ENCODE measurements around the gene ADAMTS2.

- TF ChIP-seq POLR2A (IDR thresholded peaks at IDR 0.05; ENCODE audit: low read depth, low read length) (no peak), TAF1 (IDR thresholded peaks at IDR 0.05; ENCODE audit: low read depth, low read length) (no peak), POLR2AphosphoS5 (IDR thresholded peaks at IDR 0.05; ENCODE audit: low read depth, low read length) (no peak), PAX5 (IDR thresholded peaks at IDR 0.05; ENCODE audit: insufficient read depth, low read length, severe bottlenecking) (no peak), SPI1 (IDR thresholded peaks at IDR 0.05; ENCODE audit: low read depth, low read length) (no peak), POU2F2 (IDR thresholded peaks at IDR 0.05; ENCODE audit: low read depth, low read length) (no peak)
These were observed 42.2 kb upstream of the ADAMTS2 start for GRCh38 chr5:179387151-179388110.

Measured in GM12891 (cell line).